ENCODE results near the gene TEKT5.
A peak's percentile ranks its signal among the peaks of the same experiment; 100 is the strongest.

The TEKT5 gene

GRCh38 chr16:10669791-10670190, 24.9 kb downstream of the TEKT5 start:
- no peak for TF ChIP-seq CTCF (IDR thresholded peaks at IDR 0.05)

GRCh38 chr16:10668322-10669045, 26.2 kb downstream of the TEKT5 start:
- TF ChIP-seq CTCF (IDR thresholded peaks at IDR 0.05): 0 out of 2 replicates have a peak, but pooled peaks have one; percentile 32

- no peak for TF ChIP-seq CTCF (IDR thresholded peaks at IDR 0.05)
These were observed 27.5 kb downstream of the TEKT5 start for GRCh38 chr16:10667239-10667638.

- TF ChIP-seq CTCF (IDR thresholded peaks at IDR 0.05): no peak
These were observed 28.4 kb downstream of the TEKT5 start for GRCh38 chr16:10666291-10666690.

- TF ChIP-seq CTCF (IDR thresholded peaks at IDR 0.05): no peak
These were observed 29.6 kb downstream of the TEKT5 start for GRCh38 chr16:10665166-10665565.

GRCh38 chr16:10664720-10665126, 30.0 kb downstream of the TEKT5 start:
- TF ChIP-seq CTCF (IDR thresholded peaks at IDR 0.05): no peak

GRCh38 chr16:10663744-10664143, 31.0 kb downstream of the TEKT5 start:
- no peak for TF ChIP-seq CTCF (IDR thresholded peaks at IDR 0.05)

GRCh38 chr16:10663146-10663545, 31.6 kb downstream of the TEKT5 start:
- no peak for TF ChIP-seq CTCF (IDR thresholded peaks at IDR 0.05)
